Measurements from ENCODE around the gene MYO5A.
"Not testable (repeated sequence)": the region's sequence is repeated elsewhere in the genome, so short reads cannot be mapped to it uniquely, and the experiment has no call there.

Gene MYO5A

GRCh38 chr15:52528564-52529340, at the start of gene MYO5A:
TSS of gene MYO5A (minus strand) at chr15:52528880. CDS start at chr15:52528806, 74 bp downstream.
- peak within 1 kb of the TSS; percentile 68 for H3K4me3 ChIP-seq (replicated peaks; ENCODE audit: low read depth, low read length)
- no peak for TF ChIP-seq CTCF (IDR thresholded peaks at IDR 0.05; ENCODE audit: low read depth, low read length, missing control alignments)
- no peak for DNase-seq (ENCODE audit: extremely low read depth, low read depth)

- DNase-seq (ENCODE audit: extremely low read depth, low read depth), result no peak
- H3K4me3 ChIP-seq (replicated peaks; ENCODE audit: low read depth, low read length), result no peak overlapping the region
- no peak for TF ChIP-seq CTCF (IDR thresholded peaks at IDR 0.05; ENCODE audit: low read depth, low read length, missing control alignments)
Observed at GRCh38 chr15:52576692-52577091, 48.0 kb upstream of the MYO5A start.

GRCh38 chr15:52575573-52575972, 46.9 kb upstream of the MYO5A start:
- DNase-seq (ENCODE audit: extremely low read depth, low read depth); H3K4me3 ChIP-seq (replicated peaks; ENCODE audit: low read depth, low read length): not testable (repeated sequence)

- no peak for TF ChIP-seq CTCF (IDR thresholded peaks at IDR 0.05; ENCODE audit: low read depth, low read length, missing control alignments)
- no peak overlapping the region for H3K4me3 ChIP-seq (replicated peaks; ENCODE audit: low read depth, low read length)
- DNase-seq (ENCODE audit: extremely low read depth, low read depth), result no peak
Observed at GRCh38 chr15:52575072-52575471, 46.4 kb upstream of the MYO5A start.

- H3K4me3 ChIP-seq (replicated peaks; ENCODE audit: low read depth, low read length); DNase-seq (ENCODE audit: extremely low read depth, low read depth): not testable (repeated sequence)
Observed at GRCh38 chr15:52574623-52575022, 45.9 kb upstream of the MYO5A start.

- no peak for TF ChIP-seq CTCF (IDR thresholded peaks at IDR 0.05; ENCODE audit: low read depth, low read length, missing control alignments)
- H3K4me3 ChIP-seq (replicated peaks; ENCODE audit: low read depth, low read length), result peak within 1 kb of the TSS; percentile 94
- peak; percentile 76 for DNase-seq (ENCODE audit: extremely low read depth, low read depth)
Observed at GRCh38 chr15:52568601-52569585, 40.2 kb upstream of the MYO5A start, which contains the start of gene ARPP19. TSS of gene ARPP19 (minus strand) at chr15:52569030. CDS start at chr15:52568892, 138 bp downstream.

GRCh38 chr15:52567871-52568600, 39.4 kb upstream of the MYO5A start:
- H3K4me3 ChIP-seq (replicated peaks; ENCODE audit: low read depth, low read length), result peak overlapping the region; percentile 94
- TF ChIP-seq CTCF (IDR thresholded peaks at IDR 0.05; ENCODE audit: low read depth, low read length, missing control alignments), result no peak
- no peak for DNase-seq (ENCODE audit: extremely low read depth, low read depth)
